OCI-M1 (cell line): ENCODE results near the gene CUZD1.
A peak's percentile ranks its signal among the peaks of the same experiment; 100 is the strongest.
"Not testable (repeated sequence)": the region's sequence is repeated elsewhere in the genome, so short reads cannot be mapped to it uniquely, and the experiment has no call there.

ENCODE experiments used
- DNase-seq: peaks from one replicate; lab custom pipeline; 2025; lab: John Stamatoyannopoulos, UW

The CUZD1 gene

GRCh38 chr10:122845783-122846332 is at the start of gene CUZD1:
Gene CUZD1 (minus strand): TSS chr10:122845857. CDS start chr10:122845843, 14 bp downstream.
- no peak for DNase-seq

- DNase-seq: peak; percentile 91
Observed at GRCh38 chr10:122894261-122894944, 48.7 kb upstream of the CUZD1 start.

- peak; percentile 86 for DNase-seq
Observed at GRCh38 chr10:122884166-122884565, 38.5 kb upstream of the CUZD1 start.

GRCh38 chr10:122882766-122883165 is 37.1 kb upstream of the CUZD1 start:
- DNase-seq: peak; percentile 71

GRCh38 chr10:122879339-122880273 is 33.9 kb upstream of the CUZD1 start, which contains the start of gene FAM24B:
Gene FAM24B (minus strand): TSS chr10:122879581. CDS start chr10:122850515, 29,066 bp downstream.
- peak; percentile 95 for DNase-seq

- DNase-seq: peak; percentile 51
Observed at GRCh38 chr10:122878799-122879338, 33.2 kb upstream of the CUZD1 start.

GRCh38 chr10:122877264-122877663 is 31.6 kb upstream of the CUZD1 start:
- peak; percentile 86 for DNase-seq

- DNase-seq: no peak
Observed at GRCh38 chr10:122876467-122876855, 30.8 kb upstream of the CUZD1 start.

GRCh38 chr10:122875843-122876466 is 30.3 kb upstream of the CUZD1 start:
- peak; percentile 34 for DNase-seq

- not testable (repeated sequence) for DNase-seq
Observed at GRCh38 chr10:122871947-122872346, 26.3 kb upstream of the CUZD1 start.

- DNase-seq: not testable (repeated sequence)
Observed at GRCh38 chr10:122868768-122869167, 23.1 kb upstream of the CUZD1 start.

GRCh38 chr10:122866757-122867482 is 21.3 kb upstream of the CUZD1 start:
- not testable (repeated sequence) for DNase-seq

- DNase-seq: no peak
Observed at GRCh38 chr10:122864901-122865300, 19.2 kb upstream of the CUZD1 start.

GRCh38 chr10:122864194-122864592 is 18.5 kb upstream of the CUZD1 start:
- DNase-seq: peak; percentile 23

- DNase-seq: no peak
Observed at GRCh38 chr10:122863216-122864193, 17.8 kb upstream of the CUZD1 start.

- DNase-seq: peak; percentile 57
Observed at GRCh38 chr10:122861711-122862161, 16.1 kb upstream of the CUZD1 start.

- no peak for DNase-seq
Observed at GRCh38 chr10:122859527-122859926, 13.9 kb upstream of the CUZD1 start.

- DNase-seq: not testable (repeated sequence)
Observed at GRCh38 chr10:122858042-122858441, 12.4 kb upstream of the CUZD1 start.

GRCh38 chr10:122856902-122857301 is 11.2 kb upstream of the CUZD1 start:
- peak; percentile 24 for DNase-seq

- DNase-seq: no peak
Observed at GRCh38 chr10:122855745-122856144, 10.1 kb upstream of the CUZD1 start.
